H1 (cell line): ENCODE data around the gene MPPED1. TPM values are rescaled to one million over a fixed set of nuclear protein-coding genes. Genes with fewer than 3 reads are reported as not detected.

Source experiments
- ASH2L ChIP-seq: fragments of 200-600, 300-600 bp; sonication (generic); IDR thresholded peaks from one replicate; pipeline ENCODE4 v1.7.1; 2017; ENCODE audit warnings: low read length
- ATF2 ChIP-seq: IDR thresholded peaks from 2 replicates; pipeline ENCODE4 v1.6.1; 2012; ENCODE audit warnings: low read length, inconsistent platforms
- BRCA1 ChIP-seq: IDR thresholded peaks from 2 replicates; pipeline ENCODE4 v1.6.1; 2012; ENCODE audit warnings: low read depth, low read length, improper control_type of control experiment
- CREB1 ChIP-seq: IDR thresholded peaks from 2 replicates; pipeline ENCODE4 v1.6.1; 2012; ENCODE audit warnings: inconsistent platforms
- EP300 ChIP-seq, 2 experiments: IDR thresholded peaks; 1 replicate in 1 of 2; 2 replicates in 1 of 2; pipeline ENCODE4 v1.6.1; 2011 to 2012; ENCODE audit warnings: low read depth in 2 of 2, low read length in 2 of 2, mild to moderate bottlenecking in 2 of 2, borderline replicate concordance in 1 of 2, inconsistent platforms in 1 of 2, moderate library complexity in 1 of 2
- KDM4A ChIP-seq: IDR thresholded peaks from one replicate; pipeline ENCODE4 v1.7.1; 2012; ENCODE audit warnings: low read depth, mild to moderate bottlenecking, moderate library complexity, low read length, inconsistent platforms; ENCODE audit not compliant: severe bottlenecking
- NRF1 ChIP-seq: IDR thresholded peaks from 2 replicates; pipeline ENCODE4 v1.6.1; 2011; ENCODE audit warnings: mild to moderate bottlenecking, low read depth, low read length, improper control_type of control experiment
- POLR2A ChIP-seq, 2 experiments: IDR thresholded peaks; 1 replicate in 1 of 2; 2 replicates in 1 of 2; pipeline ENCODE4 v1.6.1; 2011; ENCODE audit warnings: low read depth in 2 of 2, low read length in 2 of 2, mild to moderate bottlenecking in 2 of 2; ENCODE audit errors: control extremely low read depth in 1 of 2
- SRF ChIP-seq: IDR thresholded peaks from 2 replicates; pipeline ENCODE4 v1.6.1; 2011; ENCODE audit warnings: mild to moderate bottlenecking, low read depth, low read length, moderate library complexity
- TAF7 ChIP-seq: optimal IDR thresholded peaks from 2 replicates; pipeline ENCODE3; 2011; ENCODE audit warnings: low read depth, mild to moderate bottlenecking, inconsistent platforms, low read length, moderate library complexity, borderline replicate concordance
- YY1 ChIP-seq: IDR thresholded peaks from 2 replicates; pipeline ENCODE4 v1.6.1; 2011; ENCODE audit warnings: low read depth, mild to moderate bottlenecking, low read length
- polyA plus RNA-seq, 7 experiments: library from polyadenylated mRNA; depleted of rRNA in 3 of 7; stranded (reverse) in 5 of 7; unstranded in 2 of 7; fragments of >200 nt in 5 of 7; fragments of 200-250 nt in 2 of 7; gene quantifications; 1 replicate in 5 of 7; 2 replicates in 1 of 7; 4 replicates in 1 of 7; pipeline versions ENCODE4 v1.2.1 to v1.2.3, GENCODE V29; 2011 to 2013; ENCODE audit warnings: missing spikeins in 2 of 7, mixed read lengths in 2 of 7
- total RNA-seq: library from RNA; stranded (reverse); fragmentation: NEBNext Ultra II Directional; extraction: Animal tissue kit (Norgen Biotek cat#: 25700); gene quantifications from 2 replicates; pipeline ENCODE4 v1.2.1, GENCODE V29; 2021

The MPPED1 gene
- total and polyA plus RNA-seq, 2 of the 8 experiments (the other 6 are each of a cell fraction or from before 2014, with no cell fraction given), result 0.29 to 0.37 TPM

GRCh38 chr22:43537019-43537585 lies 125.3 kb downstream of the MPPED1 start (continued):
- TF ChIP-seq ATF2 (no peak), POLR2A (IDR thresholded peaks at IDR 0.05; ENCODE audit: control extremely low read depth in 1 of 2, low read depth in 2 of 2, low read length in 2 of 2) (no peak), EP300 (IDR thresholded peaks at IDR 0.05; ENCODE audit: borderline replicate concordance in 1 of 2, low read depth in 2 of 2, low read length in 2 of 2) (no peak), SRF (no peak), TAF7 (no peak), YY1 (no peak), ASH2L (no peak), NRF1 (no peak), CREB1 (no peak), BRCA1 (no peak), KDM4A (no peak)
